ENCODE data around the gene MPO. TPM values are rescaled to one million over a fixed set of nuclear protein-coding genes. Genes with fewer than 3 reads are reported as not detected.

Gene MPO
- total and polyA plus RNA-seq, 2 of the 8 experiments (the other 6 are each of a cell fraction or from before 2014, with no cell fraction given), result 0.06 to 0.74 TPM

DNA sequence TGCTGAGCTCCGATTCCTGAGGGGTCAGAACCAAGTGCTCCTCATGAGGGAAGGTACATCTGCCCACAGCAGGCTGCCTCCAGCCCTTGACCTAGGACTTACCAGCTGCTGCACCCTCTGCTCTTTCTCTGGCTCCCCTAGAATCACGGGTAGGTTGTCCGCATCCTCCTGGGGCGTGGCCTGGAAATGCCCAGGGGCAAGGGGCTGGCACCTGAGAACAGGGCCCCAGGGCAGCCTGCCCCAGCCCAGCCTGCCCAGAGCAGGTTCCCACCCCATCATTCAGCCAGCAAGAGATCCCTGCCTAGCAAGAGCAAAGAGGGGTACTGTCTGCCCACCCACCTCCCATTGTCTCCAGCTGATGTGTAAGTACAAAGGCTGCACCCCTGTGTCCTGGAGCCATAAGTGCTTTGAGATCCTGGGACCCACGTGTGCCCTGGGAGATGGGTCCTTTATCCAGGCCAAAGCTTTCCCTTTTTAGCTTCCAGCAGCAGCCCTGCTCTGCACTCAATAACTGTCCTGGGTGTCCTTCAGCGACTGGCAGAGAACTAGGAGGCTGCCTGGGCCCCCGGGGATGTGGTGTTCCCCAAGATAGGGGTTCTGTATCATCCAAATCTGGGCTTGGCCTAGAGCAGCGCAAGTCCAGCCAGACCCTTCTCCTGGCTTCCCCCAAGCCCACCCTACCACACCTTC, 42.8 kb upstream of the MPO start (continued):
- TF ChIP-seq, protein P1, sequence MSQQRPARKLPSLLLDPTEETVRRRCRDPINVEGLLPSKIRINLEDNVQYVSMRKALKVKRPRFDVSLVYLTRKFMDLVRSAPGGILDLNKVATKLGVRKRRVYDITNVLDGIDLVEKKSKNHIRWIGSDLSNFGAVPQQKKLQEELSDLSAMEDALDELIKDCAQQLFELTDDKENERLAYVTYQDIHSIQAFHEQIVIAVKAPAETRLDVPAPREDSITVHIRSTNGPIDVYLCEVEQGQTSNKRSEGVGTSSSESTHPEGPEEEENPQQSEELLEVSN (IDR thresholded peaks at IDR 0.05), result no peak
- TF ChIP-seq GABPA (IDR thresholded peaks at IDR 0.05; ENCODE audit: borderline replicate concordance, insufficient read depth, low read length) (no peak), ASH2L (IDR thresholded peaks at IDR 0.05; ENCODE audit: low read length) (no peak), KDM5A (IDR thresholded peaks at IDR 0.05; ENCODE audit: low read length) (no peak), CTBP2 (IDR thresholded peaks at IDR 0.05; ENCODE audit: borderline replicate concordance, insufficient read depth, insufficient read length, low read length) (no peak), CHD2 (IDR thresholded peaks at IDR 0.05; ENCODE audit: low read length) (no peak), SIRT6 (IDR thresholded peaks at IDR 0.05; ENCODE audit: low read length) (no peak), EP300 (IDR thresholded peaks at IDR 0.05; ENCODE audit: borderline replicate concordance in 1 of 2, low read depth in 2 of 2, low read length in 2 of 2) (no peak)
